ENCODE data around the gene MUC22.
"Not testable (repeated sequence)": the region's sequence is repeated elsewhere in the genome, so short reads cannot be mapped to it uniquely, and the experiment has no call there.

DNA sequence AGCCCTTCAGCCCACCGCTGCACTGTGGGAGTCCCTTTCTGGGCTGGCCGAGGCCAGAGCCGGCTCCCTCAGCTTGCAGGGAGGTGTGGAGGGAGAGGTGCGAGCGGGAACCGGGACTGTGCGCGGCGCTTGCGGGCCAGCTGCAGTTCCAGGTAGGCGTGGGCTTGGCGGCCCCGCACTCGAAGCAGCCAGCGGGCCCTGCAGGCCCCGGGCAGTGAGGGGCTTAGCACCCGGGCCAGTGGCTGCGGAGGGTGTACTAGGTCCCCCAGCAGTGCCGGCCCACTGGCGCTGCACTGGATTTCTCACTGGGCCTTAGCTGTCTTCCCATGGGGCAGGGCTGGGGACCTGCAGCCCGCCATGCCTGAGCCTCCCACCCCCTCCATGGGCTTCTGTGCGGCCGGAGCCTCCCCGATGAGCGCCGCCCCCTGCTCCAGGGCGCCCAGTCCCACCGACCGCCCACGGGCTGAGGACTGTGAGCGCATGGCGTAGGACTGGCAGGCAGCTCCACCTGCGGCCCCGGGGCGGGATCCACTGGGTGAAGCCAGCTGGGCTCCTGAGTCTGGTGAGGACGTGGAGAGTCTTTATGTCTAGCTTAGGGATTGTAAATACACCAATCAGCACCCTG lies 10.5 kb downstream of the MUC22 start:
- not testable (repeated sequence) for TF ChIP-seq POLR2A, CTCF (IDR thresholded peaks at IDR 0.05)

Measured in Peyer's patch (tissue), 4 donors.